ENCODE results near the gene VSTM4.

VSTM4 gene

GRCh38 chr10:49151025-49151445 is 35.7 kb upstream of the VSTM4 start:
- no peak for DNase-seq (ENCODE audit: low spot score)
- no peak for TF ChIP-seq CTCF (IDR thresholded peaks at IDR 0.05; ENCODE audit: borderline replicate concordance, control extremely low read depth, extremely low read depth, insufficient read depth, missing control alignments)
- in situ Hi-C loops (cut with MboI; ENCODE audit: low sequenced_read_pairs, unreplicated experiment) = loop anchor here (25.0 kb wide), 1 partner anchor 489 kb away; no protein-coding TSS in a partner anchor

GRCh38 chr10:49150426-49150825 is 35.1 kb upstream of the VSTM4 start:
- no peak for DNase-seq (ENCODE audit: low spot score)
- in situ Hi-C loops (cut with MboI; ENCODE audit: low sequenced_read_pairs, unreplicated experiment) = loop anchor here (25.0 kb wide), 1 partner anchor 488 kb away; no protein-coding TSS in a partner anchor

GRCh38 chr10:49149881-49150280 is 34.6 kb upstream of the VSTM4 start:
- in situ Hi-C loops (cut with MboI; ENCODE audit: low sequenced_read_pairs, unreplicated experiment) = loop anchor here (25.0 kb wide), 1 partner anchor 488 kb away; no protein-coding TSS in a partner anchor
- TF ChIP-seq CTCF (IDR thresholded peaks at IDR 0.05; ENCODE audit: borderline replicate concordance, control extremely low read depth, extremely low read depth, insufficient read depth, missing control alignments) = no peak
- DNase-seq (ENCODE audit: low spot score) = no peak

More at GRCh38 chr10:49150426-49150825, 35.1 kb upstream of the VSTM4 start:
- TF ChIP-seq CTCF (IDR thresholded peaks at IDR 0.05; ENCODE audit: borderline replicate concordance, control extremely low read depth, extremely low read depth, insufficient read depth, missing control alignments) = no peak

- no peak for TF ChIP-seq CTCF (IDR thresholded peaks at IDR 0.05; ENCODE audit: borderline replicate concordance, control extremely low read depth, extremely low read depth, insufficient read depth, missing control alignments)
- no peak for DNase-seq (ENCODE audit: low spot score)
- in situ Hi-C loops (cut with MboI; ENCODE audit: low sequenced_read_pairs, unreplicated experiment) = no loop called here
Observed at GRCh38 chr10:49144058-49144720, 28.9 kb upstream of the VSTM4 start.

GRCh38 chr10:49143249-49143648 is 27.9 kb upstream of the VSTM4 start:
- in situ Hi-C loops (cut with MboI; ENCODE audit: low sequenced_read_pairs, unreplicated experiment) = no loop called here
- TF ChIP-seq CTCF (IDR thresholded peaks at IDR 0.05; ENCODE audit: borderline replicate concordance, control extremely low read depth, extremely low read depth, insufficient read depth, missing control alignments) = no peak
- no peak for DNase-seq (ENCODE audit: low spot score)

- peak; percentile 53 for DNase-seq (ENCODE audit: low spot score)
- in situ Hi-C loops (cut with MboI; ENCODE audit: low sequenced_read_pairs, unreplicated experiment) = no loop called here
- TF ChIP-seq CTCF (IDR thresholded peaks at IDR 0.05; ENCODE audit: borderline replicate concordance, control extremely low read depth, extremely low read depth, insufficient read depth, missing control alignments) = no peak
Observed at GRCh38 chr10:49141541-49142332, 26.4 kb upstream of the VSTM4 start.
